NCI-H128 (cell line): ENCODE measurements around the gene PABPC3.

Experiments used
- DNase-seq: peaks from one replicate; lab custom pipeline; 2025; ENCODE audit not compliant: unreplicated experiment; lab: John Stamatoyannopoulos, UW

PABPC3 gene

DNA sequence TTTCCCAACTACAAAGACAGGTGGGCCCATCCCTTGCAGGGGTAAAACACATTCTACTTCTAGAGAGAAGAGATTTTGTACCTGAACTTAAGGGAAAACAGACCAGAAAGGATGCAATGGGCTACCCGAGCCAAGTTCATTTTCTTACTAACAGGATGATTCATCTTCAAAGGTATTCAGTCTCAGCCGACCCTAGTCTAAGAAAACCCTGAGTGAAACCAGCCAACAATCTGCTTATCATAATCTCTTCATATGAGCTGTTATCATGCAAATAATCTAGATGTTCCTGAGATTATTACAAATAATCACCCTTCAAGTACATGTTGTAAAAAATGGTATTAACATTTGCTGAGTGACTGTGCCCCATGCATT lies 15.6 kb downstream of the PABPC3 start:
- no peak for DNase-seq

DNA sequence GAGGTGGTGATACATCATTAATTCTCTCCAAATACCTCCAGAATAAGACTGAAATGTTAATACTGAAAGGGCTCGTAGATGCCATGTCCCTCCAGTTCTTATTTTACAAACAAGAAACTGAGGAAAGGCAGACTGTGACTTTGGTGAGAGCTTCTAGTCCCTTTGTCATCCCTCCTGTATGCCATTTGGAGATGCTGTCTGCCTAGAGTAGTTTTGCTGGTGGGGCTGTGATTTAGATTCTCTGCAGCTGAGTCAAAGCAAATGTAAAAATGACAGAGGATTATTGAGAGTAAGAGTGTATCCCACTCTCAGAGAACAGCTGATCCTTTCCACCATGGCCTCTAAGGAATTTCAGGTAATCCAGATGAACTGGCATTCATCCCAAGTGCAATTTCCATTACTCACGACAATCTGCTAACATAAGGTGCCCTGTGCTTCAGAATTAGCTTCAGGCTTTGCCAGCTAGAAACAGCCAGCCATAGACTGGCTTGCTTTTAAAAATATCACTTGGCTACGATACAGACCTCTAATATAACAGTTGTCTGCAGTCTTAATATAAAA lies 16.8 kb downstream of the PABPC3 start:
- no peak for DNase-seq

DNA sequence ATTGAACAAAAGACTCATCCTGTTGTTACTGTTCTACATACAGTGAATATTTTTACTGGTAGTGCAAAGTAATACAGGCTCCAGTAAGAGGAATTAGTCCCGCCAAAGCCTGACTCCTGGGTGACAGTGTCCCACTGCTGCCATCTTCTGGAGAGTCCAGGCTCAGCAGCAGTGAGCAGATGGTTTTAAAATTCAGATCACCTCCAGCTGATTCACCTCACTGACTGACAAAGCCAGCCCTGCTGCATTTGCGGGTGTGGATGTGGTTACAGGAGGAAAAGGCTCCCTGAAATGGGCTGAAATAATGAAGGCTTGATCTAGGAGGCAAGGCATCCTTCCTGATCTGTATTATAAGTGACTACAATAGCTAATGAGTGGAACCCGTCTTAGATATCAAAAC lies 18.3 kb downstream of the PABPC3 start:
- peak; percentile 48 for DNase-seq

DNA sequence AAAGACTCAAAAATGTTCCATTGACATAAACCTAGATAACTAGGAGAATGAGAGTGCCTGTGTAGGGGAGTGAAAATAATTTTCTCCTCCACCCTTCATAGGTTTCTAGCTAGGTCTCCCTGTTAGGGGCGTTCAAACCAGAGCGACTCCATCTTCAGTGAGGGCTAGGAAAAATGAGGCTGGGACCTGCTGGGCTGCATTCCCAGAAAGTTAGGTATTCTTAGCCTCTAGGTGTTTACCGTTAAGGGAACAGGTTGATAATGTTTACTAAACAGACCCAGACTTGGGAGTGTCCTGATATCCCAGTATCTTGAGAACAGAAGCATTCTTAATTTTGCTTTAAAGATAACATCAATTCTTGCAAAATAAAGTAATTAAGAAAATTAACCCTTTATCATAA lies 20.1 kb downstream of the PABPC3 start:
- DNase-seq, result no peak

DNA sequence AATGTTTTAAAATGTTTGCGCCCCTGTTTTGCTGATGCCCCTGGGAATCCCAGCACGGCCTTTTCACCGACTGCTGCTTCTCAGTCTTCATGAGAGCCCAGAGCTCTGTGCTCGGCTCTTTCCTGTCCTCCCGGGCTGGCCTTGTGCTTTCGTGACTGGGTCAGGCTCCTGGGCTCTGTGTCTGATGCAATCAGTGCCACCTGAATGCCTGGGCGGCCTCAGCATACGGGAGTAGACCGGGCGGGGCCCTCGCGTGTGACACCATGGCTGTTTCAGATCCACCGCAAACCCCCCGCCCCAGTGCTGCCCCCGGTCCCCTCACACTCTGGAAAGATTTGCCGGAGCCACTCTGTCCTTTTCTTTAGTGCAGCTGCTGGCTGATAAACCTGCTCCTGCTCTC lies 21.4 kb downstream of the PABPC3 start:
- no peak for DNase-seq

DNA sequence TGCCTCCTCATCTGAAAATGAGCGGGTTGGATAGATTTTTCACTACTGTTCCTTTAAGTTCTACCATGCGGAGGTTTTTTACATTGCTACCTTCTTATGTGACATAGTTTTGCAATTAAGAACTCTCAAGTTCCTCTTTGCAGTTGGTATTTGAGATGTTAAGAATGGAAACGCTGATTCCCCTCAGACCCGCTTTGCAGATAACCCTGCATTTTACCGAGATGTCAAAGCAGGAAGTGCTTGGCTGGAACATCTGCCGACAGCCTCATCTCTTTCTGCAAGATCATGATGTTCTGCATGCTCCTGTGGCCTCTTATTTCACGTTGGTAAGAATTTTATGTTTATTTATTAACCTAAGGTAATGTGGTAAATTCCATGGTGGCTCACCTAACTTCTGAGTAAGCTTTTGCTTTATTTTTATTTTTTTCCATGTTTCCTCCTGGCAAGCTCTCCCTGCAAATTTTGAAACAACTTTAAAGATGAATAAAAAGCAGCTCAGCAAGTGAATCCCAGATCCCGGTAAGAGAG lies 22.5 kb downstream of the PABPC3 start:
- no peak for DNase-seq

DNA sequence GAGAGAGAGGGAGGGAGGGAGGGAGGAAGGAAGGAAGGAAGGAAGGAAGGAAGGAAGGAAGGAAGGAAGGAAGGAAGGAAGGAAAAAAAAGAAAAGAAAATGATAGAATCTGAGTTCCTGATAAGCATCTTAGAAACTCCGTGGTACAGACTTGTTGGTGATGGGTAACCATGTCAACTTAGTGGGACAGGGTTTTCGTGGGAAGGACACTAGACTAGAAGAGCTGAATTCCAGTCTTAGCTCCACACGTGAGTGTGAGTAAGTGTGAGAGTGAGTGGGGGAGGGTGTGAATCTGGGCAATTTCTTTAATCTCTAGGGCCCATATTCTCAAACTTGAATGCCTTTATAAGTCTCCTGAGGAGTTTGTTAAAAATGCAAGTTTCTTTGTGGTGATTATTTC lies 35.0 kb downstream of the PABPC3 start:
- no peak for DNase-seq

DNA sequence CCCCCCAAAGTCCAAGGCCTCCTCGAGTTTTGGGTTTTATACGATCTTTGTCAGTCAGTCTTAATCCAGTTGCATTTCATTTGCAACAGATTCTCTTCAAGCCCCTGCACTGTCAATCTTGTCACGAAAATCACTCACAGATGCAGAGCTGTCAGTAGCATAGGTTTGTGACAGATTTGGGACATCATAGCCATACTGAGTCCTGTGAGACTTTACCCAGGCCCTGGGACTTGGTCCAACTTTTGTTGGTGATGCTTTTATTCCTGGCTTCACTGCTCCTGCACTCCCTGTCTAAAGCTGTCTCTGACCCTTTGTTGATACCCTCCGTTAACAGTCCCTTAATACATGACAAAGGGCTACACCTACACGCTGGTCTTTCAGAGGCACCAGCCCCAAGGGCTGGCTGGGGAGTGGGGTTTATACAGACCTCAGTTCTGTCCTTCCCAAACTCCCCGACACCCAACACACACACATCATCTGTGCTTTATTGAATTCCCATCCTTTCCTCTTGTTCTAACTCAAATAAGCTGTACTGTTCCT lies 36.0 kb downstream of the PABPC3 start:
- no peak for DNase-seq

DNA sequence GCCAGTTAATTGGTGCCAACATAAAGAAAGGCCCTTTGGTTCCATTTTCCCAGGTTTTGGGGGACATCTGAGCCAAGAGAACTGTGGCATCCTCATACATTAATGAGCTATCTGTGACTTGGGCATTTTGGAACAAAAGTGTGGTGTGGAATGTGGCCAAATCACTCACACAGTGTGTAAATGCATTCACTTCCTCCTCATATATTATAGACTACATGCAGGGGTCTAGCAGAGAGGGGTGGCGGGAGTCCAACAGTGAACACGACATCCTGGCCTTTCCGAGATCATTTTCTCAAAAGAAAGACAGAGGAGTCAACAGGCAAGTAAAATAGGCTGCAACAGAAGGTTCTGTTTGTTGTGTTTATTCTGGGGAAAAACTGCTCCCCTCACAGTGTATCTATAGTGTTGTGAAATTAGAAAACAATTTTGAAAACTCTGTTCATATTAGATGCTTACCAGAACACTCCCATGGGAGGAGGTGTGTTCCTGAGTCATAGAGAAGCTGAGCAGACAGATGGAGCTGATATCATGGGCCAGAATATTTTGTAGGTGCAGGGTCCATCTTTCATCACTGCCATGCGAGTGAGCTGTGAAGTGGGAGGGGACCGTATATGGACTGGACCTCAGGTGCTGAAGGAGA lies 36.9 kb downstream of the PABPC3 start:
- no peak for DNase-seq

DNA sequence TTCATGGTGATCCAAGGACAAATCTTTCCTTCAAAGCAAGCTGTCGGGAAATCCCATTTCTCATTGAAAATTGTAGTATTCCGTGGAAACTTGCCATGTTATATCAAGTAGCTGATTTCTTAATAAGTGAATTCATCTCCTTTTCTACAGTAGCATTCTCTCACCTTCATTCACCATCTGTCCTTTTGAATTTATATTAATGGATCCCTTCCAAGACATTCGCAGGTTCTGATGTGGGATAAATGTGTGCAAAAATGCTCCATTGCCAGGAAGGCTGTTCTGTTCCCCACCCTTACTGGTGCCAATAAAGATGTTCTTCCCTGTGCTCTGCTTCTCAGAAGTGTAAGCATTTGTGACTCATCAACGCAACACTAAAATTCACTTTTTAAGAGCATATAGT lies 40.0 kb downstream of the PABPC3 start:
- DNase-seq, result no peak

DNA sequence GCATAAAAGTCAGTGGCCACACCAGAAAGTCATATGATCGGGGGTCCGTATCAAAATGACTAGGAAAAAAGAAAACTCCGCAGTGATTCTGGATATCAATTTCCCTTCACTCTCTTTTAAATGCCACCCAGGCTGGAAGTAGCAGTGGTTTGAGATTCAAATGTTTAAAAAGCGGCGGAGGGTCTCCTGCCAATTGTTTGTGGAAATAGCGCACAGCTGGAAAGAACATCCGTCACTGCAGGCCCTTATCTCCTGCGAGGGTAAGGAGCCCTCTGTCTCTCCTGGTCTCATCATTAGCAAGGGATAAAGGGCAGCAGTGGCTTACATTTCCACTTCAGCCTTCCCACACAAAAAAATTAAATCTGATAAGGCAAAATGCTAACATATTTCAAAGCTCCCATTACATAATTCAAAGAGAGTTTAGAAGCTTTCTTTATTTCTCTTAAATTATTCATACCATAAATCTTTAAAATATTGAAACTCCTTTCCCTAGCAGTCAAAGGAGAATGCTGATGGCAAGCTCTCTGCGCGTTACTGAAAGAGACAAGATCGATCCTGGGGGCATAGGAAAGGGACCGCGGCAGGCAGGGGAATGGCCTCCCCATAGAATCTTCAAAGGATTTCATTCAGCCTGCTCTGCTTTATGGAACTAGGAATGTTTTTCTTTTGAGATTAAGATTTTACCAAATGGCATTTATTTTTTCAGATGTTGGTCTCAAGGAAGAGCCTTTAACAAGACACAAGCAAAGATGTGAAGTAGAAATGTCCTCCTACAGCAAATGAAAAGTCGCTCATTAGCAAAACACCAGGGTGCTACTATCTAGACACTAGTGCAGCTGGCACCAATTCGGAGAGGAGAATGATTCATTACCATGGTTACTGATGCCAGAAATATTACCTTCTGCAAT lies 41.2 kb downstream of the PABPC3 start:
- no peak for DNase-seq

DNA sequence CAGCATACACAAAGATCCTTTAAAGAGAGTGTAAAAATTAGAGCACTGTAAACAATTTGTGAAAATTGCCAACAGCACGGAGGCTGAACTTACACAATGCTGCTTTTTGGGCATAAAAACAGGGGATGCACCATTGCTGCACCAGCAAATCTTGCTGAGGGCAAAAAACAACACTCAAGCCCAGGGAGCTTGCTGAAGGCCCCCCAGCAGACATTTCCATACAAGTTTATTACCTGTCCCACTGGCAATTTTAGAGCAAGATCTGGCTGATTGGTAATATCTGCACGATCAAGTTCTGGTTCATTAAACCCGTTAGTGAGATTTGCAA lies 41.8 kb downstream of the PABPC3 start:
- no peak for DNase-seq

DNA sequence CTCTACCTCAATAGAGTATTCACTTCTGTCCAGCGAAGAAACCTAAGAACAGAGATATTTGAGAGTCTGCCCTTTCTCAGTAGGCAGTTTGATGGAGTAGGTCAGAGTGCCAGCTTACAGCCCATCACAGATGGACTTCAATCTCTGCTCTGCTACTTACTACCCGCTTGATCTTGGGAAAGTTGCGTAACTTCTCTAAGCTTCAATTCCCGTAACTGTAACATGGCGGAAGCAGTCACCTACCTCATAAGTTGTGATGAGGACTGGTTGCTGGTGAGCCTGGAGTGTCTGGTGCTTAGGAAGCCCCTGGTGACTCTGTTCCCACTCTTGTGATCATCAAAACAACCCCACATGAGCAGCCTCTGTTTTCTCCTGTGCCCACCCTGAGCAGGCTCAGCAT lies 45.1 kb downstream of the PABPC3 start:
- no peak for DNase-seq

DNA sequence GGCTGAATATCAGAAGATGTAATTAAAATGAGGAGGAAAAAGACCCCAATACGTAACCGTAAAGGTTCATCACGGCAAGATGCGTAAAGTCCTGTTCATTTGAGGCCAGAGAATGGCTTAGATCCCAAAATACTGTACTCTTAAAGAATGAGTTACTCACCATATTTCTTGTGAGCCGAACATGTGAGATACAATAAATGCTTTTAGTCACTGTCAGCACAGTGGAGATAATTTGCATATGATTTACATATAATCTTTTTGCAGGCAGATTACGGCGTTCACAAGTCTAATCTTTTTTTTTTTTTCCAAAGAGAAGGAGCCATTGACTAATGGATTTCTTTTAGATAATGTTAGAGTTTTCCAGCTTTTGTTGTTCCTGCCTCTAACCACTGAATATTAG lies 47.8 kb downstream of the PABPC3 start:
- DNase-seq, result no peak

DNA sequence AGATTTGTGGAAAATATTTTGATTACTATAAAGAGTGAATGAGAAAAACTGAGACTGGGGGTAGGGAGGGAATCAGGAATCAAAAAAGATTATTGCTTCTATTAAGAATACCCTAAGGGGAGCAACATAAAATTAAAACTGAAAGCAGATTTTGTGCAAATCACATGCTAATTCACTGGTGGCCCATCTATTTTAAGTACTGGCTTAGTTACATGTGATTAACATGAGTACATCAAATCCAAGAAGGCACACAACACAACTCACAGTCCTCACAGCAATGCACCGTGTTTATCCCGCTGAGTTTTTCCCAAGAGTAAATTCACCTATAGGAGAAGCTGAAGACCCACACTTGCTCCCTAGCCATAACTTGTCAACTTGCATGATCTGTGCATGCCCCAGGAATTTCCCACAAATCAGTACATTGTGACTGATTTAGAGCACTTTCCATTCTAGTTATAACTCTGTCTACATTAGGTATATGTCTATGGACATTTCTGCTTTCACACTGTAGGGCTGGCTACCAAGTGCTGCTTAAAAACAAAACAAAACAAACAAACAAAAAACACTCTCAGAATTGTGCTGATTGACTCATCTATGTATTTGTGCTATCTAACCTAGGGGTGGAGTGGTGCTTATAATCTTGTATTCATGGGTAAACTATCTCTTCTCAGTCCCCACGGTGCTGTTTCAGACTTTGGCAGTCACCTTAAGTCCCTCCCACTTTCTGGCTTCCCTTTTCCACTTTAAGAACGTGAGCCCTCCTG lies 51.9 kb downstream of the PABPC3 start:
- DNase-seq, result no peak

DNA sequence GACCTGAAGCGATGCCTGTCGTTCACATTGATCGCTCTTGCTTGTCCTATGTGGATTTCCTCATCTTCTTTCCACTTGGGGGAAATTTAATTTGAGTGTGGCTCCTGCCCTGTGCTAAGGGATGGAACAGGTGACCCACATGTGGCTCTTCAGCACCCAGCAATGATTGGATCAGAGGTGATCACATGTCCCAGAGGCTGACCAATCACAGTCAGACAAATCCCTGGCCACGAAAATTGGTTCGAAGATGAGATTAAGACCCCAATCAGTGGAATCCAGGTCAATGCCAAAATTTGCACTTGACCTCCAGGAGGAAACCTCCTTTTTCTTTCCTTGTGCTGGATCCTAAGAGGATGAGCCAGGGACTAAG lies 52.5 kb downstream of the PABPC3 start:
- no peak for DNase-seq
